BE2C (cell line): ENCODE data around the gene C2orf68.

ENCODE experiments used
- DNase-seq: peaks from one replicate; pipeline ENCODE4 v3.0.0-alpha.2; 2020
- H3K27me3 ChIP-seq: fragments of 250-450 bp; sonication (Bioruptor Pico); 2 replicates; pipeline ENCODE4 v1.5.1; 2020; ENCODE audit warnings: mild to moderate bottlenecking
- H3K36me3 ChIP-seq: fragments of 250-450 bp; sonication (Bioruptor Pico); 2 replicates; pipeline ENCODE4 v1.5.1; 2020; ENCODE audit warnings: mild to moderate bottlenecking
- H3K4me1 ChIP-seq: fragments of 250-450 bp; sonication (Bioruptor Pico); 2 replicates; pipeline ENCODE4 v1.5.1; 2020
- H3K4me3 ChIP-seq: 2 replicates; pipeline ENCODE4 v1.5.1; 2011; ENCODE audit warnings: low read depth, low read length
- H3K9me3 ChIP-seq: fragments of 250-450 bp; sonication (Bioruptor Pico); 2 replicates; pipeline ENCODE4 v1.5.1; 2020
- CTCF ChIP-seq: IDR thresholded peaks from 2 replicates; pipeline ENCODE4 v1.5.1; 2012; ENCODE audit warnings: mild to moderate bottlenecking, low read depth, low read length

C2orf68 gene

GRCh38 chr2:85642725-85643124 lies 30.9 kb upstream of the C2orf68 start:
- no peak for DNase-seq
- no peak for TF ChIP-seq CTCF
- Histone ChIP-seq H3K36me3 (peaks cover 57% of the 10 kb centered on the region), H3K9me3 (no peaks in the 10 kb centered on the region), H3K27me3 (no peaks in the 10 kb centered on the region), H3K4me1 (no peaks in the 10 kb centered on the region), H3K4me3 (no peak overlapping the region)

GRCh38 chr2:85635636-85636035 lies 23.8 kb upstream of the C2orf68 start:
- no peak overlapping the region for H3K4me3 ChIP-seq
- no peaks in the 10 kb centered on the region for H3K27me3 ChIP-seq
- no peaks in the 10 kb centered on the region for H3K4me1 ChIP-seq
- no peak for TF ChIP-seq CTCF
- DNase-seq: no peak
- no peaks in the 10 kb centered on the region for H3K9me3 ChIP-seq
- H3K36me3 ChIP-seq: peaks cover 44% of the 10 kb centered on the region

GRCh38 chr2:85635011-85635410 lies 23.1 kb upstream of the C2orf68 start:
- no peaks in the 10 kb centered on the region for H3K4me1 ChIP-seq
- no peak for DNase-seq

GRCh38 chr2:85631316-85631715 lies 19.4 kb upstream of the C2orf68 start:
- DNase-seq: no peak
- no peaks in the 10 kb centered on the region for H3K9me3 ChIP-seq
- no peaks in the 10 kb centered on the region for H3K4me1 ChIP-seq
- TF ChIP-seq CTCF: no peak
- peaks cover 20% of the 10 kb centered on the region for H3K36me3 ChIP-seq
- H3K4me3 ChIP-seq: no peak overlapping the region
- H3K27me3 ChIP-seq: no peaks in the 10 kb centered on the region

More at GRCh38 chr2:85635011-85635410, 23.1 kb upstream of the C2orf68 start:
- Histone ChIP-seq H3K4me3 (no peak overlapping the region), H3K27me3 (no peaks in the 10 kb centered on the region), H3K36me3 (peaks cover 43% of the 10 kb centered on the region), H3K9me3 (no peaks in the 10 kb centered on the region)
- TF ChIP-seq CTCF: no peak

GRCh38 chr2:85628658-85629057 lies 16.8 kb upstream of the C2orf68 start:
- Histone ChIP-seq H3K4me1 (no peaks in the 10 kb centered on the region), H3K36me3 (peaks cover 32% of the 10 kb centered on the region), H3K27me3 (no peaks in the 10 kb centered on the region), H3K4me3 (no peak overlapping the region), H3K9me3 (no peaks in the 10 kb centered on the region)
- DNase-seq: no peak
- TF ChIP-seq CTCF: no peak

GRCh38 chr2:85623991-85624390 lies 12.1 kb upstream of the C2orf68 start:
- Histone ChIP-seq H3K4me1 (no peaks in the 10 kb centered on the region), H3K36me3 (peaks cover 36% of the 10 kb centered on the region), H3K4me3 (no peak overlapping the region), H3K9me3 (no peaks in the 10 kb centered on the region), H3K27me3 (no peaks in the 10 kb centered on the region)
- TF ChIP-seq CTCF: no peak
- DNase-seq: no peak
